Measurements from ENCODE around the gene TRAF7. TPM values are rescaled to one million over a fixed set of nuclear protein-coding genes. Genes with fewer than 3 reads are reported as not detected.
A peak's percentile ranks its signal among the peaks of the same experiment; 100 is the strongest.

Gene TRAF7
- polyA plus RNA-seq, 1 donor from 2014 or later, result 30.9 TPM

GRCh38 chr16:2205104-2205966 is 49.8 kb downstream of the TRAF7 start, which contains the start of gene MLST8 (continued):
- TF ChIP-seq, protein P1, sequence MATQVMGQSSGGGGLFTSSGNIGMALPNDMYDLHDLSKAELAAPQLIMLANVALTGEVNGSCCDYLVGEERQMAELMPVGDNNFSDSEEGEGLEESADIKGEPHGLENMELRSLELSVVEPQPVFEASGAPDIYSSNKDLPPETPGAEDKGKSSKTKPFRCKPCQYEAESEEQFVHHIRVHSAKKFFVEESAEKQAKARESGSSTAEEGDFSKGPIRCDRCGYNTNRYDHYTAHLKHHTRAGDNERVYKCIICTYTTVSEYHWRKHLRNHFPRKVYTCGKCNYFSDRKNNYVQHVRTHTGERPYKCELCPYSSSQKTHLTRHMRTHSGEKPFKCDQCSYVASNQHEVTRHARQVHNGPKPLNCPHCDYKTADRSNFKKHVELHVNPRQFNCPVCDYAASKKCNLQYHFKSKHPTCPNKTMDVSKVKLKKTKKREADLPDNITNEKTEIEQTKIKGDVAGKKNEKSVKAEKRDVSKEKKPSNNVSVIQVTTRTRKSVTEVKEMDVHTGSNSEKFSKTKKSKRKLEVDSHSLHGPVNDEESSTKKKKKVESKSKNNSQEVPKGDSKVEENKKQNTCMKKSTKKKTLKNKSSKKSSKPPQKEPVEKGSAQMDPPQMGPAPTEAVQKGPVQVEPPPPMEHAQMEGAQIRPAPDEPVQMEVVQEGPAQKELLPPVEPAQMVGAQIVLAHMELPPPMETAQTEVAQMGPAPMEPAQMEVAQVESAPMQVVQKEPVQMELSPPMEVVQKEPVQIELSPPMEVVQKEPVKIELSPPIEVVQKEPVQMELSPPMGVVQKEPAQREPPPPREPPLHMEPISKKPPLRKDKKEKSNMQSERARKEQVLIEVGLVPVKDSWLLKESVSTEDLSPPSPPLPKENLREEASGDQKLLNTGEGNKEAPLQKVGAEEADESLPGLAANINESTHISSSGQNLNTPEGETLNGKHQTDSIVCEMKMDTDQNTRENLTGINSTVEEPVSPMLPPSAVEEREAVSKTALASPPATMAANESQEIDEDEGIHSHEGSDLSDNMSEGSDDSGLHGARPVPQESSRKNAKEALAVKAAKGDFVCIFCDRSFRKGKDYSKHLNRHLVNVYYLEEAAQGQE (IDR thresholded peaks at IDR 0.05; ENCODE audit: borderline replicate concordance), result peak; percentile 75
- TF ChIP-seq POLR2AphosphoS5 (IDR thresholded peaks at IDR 0.05) (peak; percentile 94), MXI1 (conservative IDR thresholded peaks at IDR 0.05; ENCODE audit: poor library complexity, severe bottlenecking) (peak; percentile 94), RAD21 (conservative IDR thresholded peaks at IDR 0.05) (peak; percentile 8)

DNA sequence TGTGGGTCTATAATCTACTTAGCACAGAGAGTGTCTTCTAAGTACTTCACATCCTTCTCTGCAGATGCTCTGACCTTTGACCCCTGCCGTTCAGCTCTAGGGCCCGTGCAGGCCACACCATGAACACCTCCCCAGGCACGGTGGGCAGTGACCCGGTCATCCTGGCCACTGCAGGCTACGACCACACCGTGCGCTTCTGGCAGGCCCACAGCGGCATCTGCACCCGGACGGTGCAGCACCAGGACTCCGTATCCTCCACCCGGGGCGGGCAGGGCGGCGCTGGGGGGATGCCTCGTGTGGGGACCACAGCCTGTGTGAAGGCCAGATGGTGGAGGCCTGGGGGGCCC is 50.4 kb downstream of the TRAF7 start:
- TF ChIP-seq EP300 (conservative IDR thresholded peaks at IDR 0.05; ENCODE audit: poor library complexity, severe bottlenecking), result no peak
- TF ChIP-seq, protein P1 (IDR thresholded peaks at IDR 0.05; ENCODE audit: borderline replicate concordance), result no peak
- no peak for TF ChIP-seq CTCF (IDR thresholded peaks at IDR 0.05; ENCODE audit: poor library complexity, severe bottlenecking)
- no peak for TF ChIP-seq MXI1 (conservative IDR thresholded peaks at IDR 0.05; ENCODE audit: poor library complexity, severe bottlenecking)
- no peak for TF ChIP-seq RAD21 (conservative IDR thresholded peaks at IDR 0.05)
- no peak for TF ChIP-seq SMC3 (conservative IDR thresholded peaks at IDR 0.05; ENCODE audit: poor library complexity)
- TF ChIP-seq POLR2AphosphoS5 (IDR thresholded peaks at IDR 0.05), result no peak
- no peak for TF ChIP-seq EZH2 (IDR thresholded peaks at IDR 0.05; ENCODE audit: borderline replicate concordance, insufficient read depth, low read length, poor library complexity, severe bottlenecking)
- TF ChIP-seq TAF1 (IDR thresholded peaks at IDR 0.05; ENCODE audit: low read depth), result no peak
- Histone ChIP-seq H3K4me2 (ENCODE audit: low read length) (peak overlapping the region; percentile 90), H3K27me3 (ENCODE audit: insufficient read depth, low read depth, low read length) (no peaks in the 10 kb centered on the region), H3K9ac (ENCODE audit: low read length) (peak overlapping the region; percentile 96), H3K9me2 (ENCODE audit: insufficient read depth, low read length) (no peaks in the 10 kb centered on the region), H4K20me1 (ENCODE audit: insufficient read depth) (no peaks in the 10 kb centered on the region), H3K36me3 (ENCODE audit: insufficient read depth, low read length) (peaks cover 6% of the 10 kb centered on the region), H3K4me3 (ENCODE audit: low read length) (peak overlapping the region; percentile 84), H3K79me2 (replicated peaks; ENCODE audit: insufficient read depth, low read length) (peaks cover 3% of the 10 kb centered on the region), H3K27ac (ENCODE audit: low read length) (peak overlapping the region; percentile 91), H3K9me3 (ENCODE audit: low read length) (no peaks in the 10 kb centered on the region), H3F3A (ENCODE audit: insufficient read depth, low read length, poor library complexity, severe bottlenecking) (no peaks in the 10 kb centered on the region), H2AFZ (ENCODE audit: low read depth, low read length) (no peak overlapping the region)
